NCI-H524 treated with DMSO at 0.1 percent for 48 hours (cell line): Measurements from ENCODE around the gene IGFALS.

ENCODE experiments used
- DNase-seq: peaks from one replicate; lab custom pipeline; 2025; lab: John Stamatoyannopoulos, UW

IGFALS gene

GRCh38 chr16:1743376-1744337 lies 49.8 kb downstream of the IGFALS start:
- DNase-seq: no peak

GRCh38 chr16:1741553-1742165 lies 51.8 kb downstream of the IGFALS start:
- no peak for DNase-seq

- DNase-seq: no peak
Observed at GRCh38 chr16:1740781-1741490, 52.6 kb downstream of the IGFALS start.
